OCI-LY1 (cell line): ENCODE results near the gene EPN3.
A peak's percentile ranks its signal among the peaks of the same experiment; 100 is the strongest.

Experiments
- H2AFZ ChIP-seq: fragments of 200-600 bp; sonication (generic), shearing (Covaris generic); 2 replicates; pipeline ENCODE4 v1.6.0; 2014; ENCODE audit warnings: antibody characterized with exemption, mild to moderate bottlenecking, low read length
- H3F3A ChIP-seq: fragments of 200-600 bp; sonication (generic), shearing (Covaris generic); 2 replicates; pipeline ENCODE4 v1.6.0; 2014; ENCODE audit warnings: mild to moderate bottlenecking, antibody characterized with exemption, low read length, moderate library complexity; ENCODE audit not compliant: insufficient read depth
- H3K27ac ChIP-seq: fragments of 200-600 bp; sonication (generic); 2 replicates; pipeline ENCODE4 v1.5.1; 2014; ENCODE audit warnings: low read length, mixed run types, mild to moderate bottlenecking, low read depth; ENCODE audit not compliant: poor library complexity, severe bottlenecking
- H3K27me3 ChIP-seq: fragments of 200-600 bp; sonication (generic); 2 replicates; pipeline ENCODE4 v1.6.0; 2014; ENCODE audit warnings: antibody characterized with exemption, mild to moderate bottlenecking, low read length, moderate library complexity; ENCODE audit not compliant: insufficient read depth
- H3K36me3 ChIP-seq: fragments of 200-600 bp; sonication (generic); 2 replicates; pipeline ENCODE4 v1.6.1; 2014; ENCODE audit warnings: mild to moderate bottlenecking, antibody characterized with exemption, low read length, moderate library complexity, mixed read lengths; ENCODE audit not compliant: insufficient read depth
- H3K4me1 ChIP-seq: fragments of 200-600 bp; sonication (generic); 2 replicates; pipeline ENCODE4 v1.5.1; 2014; ENCODE audit warnings: mild to moderate bottlenecking, low read length, moderate library complexity; ENCODE audit not compliant: insufficient read depth, severe bottlenecking
- H3K4me2 ChIP-seq: fragments of 200-600 bp; sonication (generic), shearing (Covaris generic); 2 replicates; pipeline ENCODE4 v1.6.1; 2014; ENCODE audit warnings: low read length
- H3K4me3 ChIP-seq: fragments of 200-600 bp; sonication (generic); 2 replicates; pipeline ENCODE4 v1.5.1; 2014; ENCODE audit warnings: low read length, low read depth, mild to moderate bottlenecking, mixed read lengths; ENCODE audit not compliant: poor library complexity, severe bottlenecking
- H3K79me2 ChIP-seq: fragments of 200-600 bp; shearing (Covaris generic); 2 replicates; pipeline ENCODE4 v1.6.1; 2016; ENCODE audit warnings: mixed run types, low read length, mixed read lengths; ENCODE audit not compliant: insufficient read depth
- H3K9ac ChIP-seq: fragments of 200-600 bp; sonication (generic), shearing (Covaris generic); 2 replicates; pipeline ENCODE4 v1.6.1; 2014; ENCODE audit warnings: mild to moderate bottlenecking, low read length, mixed read lengths
- H3K9me2 ChIP-seq: fragments of 200-600 bp; sonication (generic), shearing (Covaris generic); 2 replicates; pipeline ENCODE4 v1.6.1; 2014; ENCODE audit warnings: low read depth, mild to moderate bottlenecking, low read length, mixed read lengths
- H3K9me3 ChIP-seq: fragments of 200-600 bp; shearing (Covaris generic); 2 replicates; pipeline ENCODE4 v1.6.1; 2014; ENCODE audit warnings: low read length, mixed read lengths
- H4K20me1 ChIP-seq: fragments of 200-600 bp; sonication (generic), shearing (Covaris generic); 2 replicates; pipeline ENCODE4 v1.6.0; 2016; ENCODE audit warnings: mild to moderate bottlenecking, low read length; ENCODE audit not compliant: insufficient read depth
- EZH2 ChIP-seq: fragments of 200-600 bp; sonication (generic), shearing (Covaris generic); IDR thresholded peaks from 2 replicates; pipeline ENCODE4 v1.8.0; 2017; ENCODE audit warnings: borderline replicate concordance, mixed run types, mild to moderate bottlenecking, antibody characterized with exemption, low read length, moderate library complexity, mixed read lengths
- TF ChIP-seq, protein P1 (sequence below): fragments of 200-600 bp; sonication (generic), shearing (Covaris generic); IDR thresholded peaks from 2 replicates; pipeline ENCODE4 v1.5.1; 2017; ENCODE audit warnings: mild to moderate bottlenecking, antibody characterized with exemption, low read length, moderate library complexity, mixed read lengths

EPN3 gene

DNA sequence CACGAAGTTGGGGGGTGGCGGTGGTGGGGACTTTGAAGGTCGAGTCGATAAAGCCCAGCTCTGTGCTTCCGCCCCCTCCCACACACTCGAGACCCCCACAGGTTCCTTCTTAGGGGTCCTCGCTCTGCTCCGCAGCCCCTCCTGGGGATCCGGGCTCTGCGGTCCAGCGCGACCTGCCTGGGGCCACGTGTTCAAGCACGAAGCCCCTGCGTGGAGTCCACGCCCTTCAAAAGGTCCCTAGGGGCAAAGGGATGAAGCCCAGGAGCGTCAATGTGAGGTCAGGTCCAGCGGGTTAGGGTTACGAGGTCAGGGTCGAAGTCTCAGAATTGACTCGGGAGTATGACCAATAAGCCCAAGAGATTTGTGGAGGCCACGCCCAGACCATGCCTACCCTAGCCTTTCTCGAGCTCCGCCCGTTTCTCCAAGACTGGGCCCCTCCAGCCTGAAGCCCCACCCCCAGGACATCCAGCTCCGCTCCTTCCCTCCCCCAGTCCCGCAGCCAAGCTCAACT, 27.2 kb downstream of the EPN3 start:
- no peak overlapping the region for H2AFZ ChIP-seq
- H3K9me2 ChIP-seq, result no peaks in the 10 kb centered on the region
- H3K27ac ChIP-seq, result no peak overlapping the region
- no peaks in the 10 kb centered on the region; the same call in 1 of the 2 replicates for H3K27me3 ChIP-seq
- H3K9me3 ChIP-seq, result no peaks in the 10 kb centered on the region
- no peak overlapping the region for H3K4me3 ChIP-seq
- TF ChIP-seq EZH2, result no peak
- TF ChIP-seq, protein P1, sequence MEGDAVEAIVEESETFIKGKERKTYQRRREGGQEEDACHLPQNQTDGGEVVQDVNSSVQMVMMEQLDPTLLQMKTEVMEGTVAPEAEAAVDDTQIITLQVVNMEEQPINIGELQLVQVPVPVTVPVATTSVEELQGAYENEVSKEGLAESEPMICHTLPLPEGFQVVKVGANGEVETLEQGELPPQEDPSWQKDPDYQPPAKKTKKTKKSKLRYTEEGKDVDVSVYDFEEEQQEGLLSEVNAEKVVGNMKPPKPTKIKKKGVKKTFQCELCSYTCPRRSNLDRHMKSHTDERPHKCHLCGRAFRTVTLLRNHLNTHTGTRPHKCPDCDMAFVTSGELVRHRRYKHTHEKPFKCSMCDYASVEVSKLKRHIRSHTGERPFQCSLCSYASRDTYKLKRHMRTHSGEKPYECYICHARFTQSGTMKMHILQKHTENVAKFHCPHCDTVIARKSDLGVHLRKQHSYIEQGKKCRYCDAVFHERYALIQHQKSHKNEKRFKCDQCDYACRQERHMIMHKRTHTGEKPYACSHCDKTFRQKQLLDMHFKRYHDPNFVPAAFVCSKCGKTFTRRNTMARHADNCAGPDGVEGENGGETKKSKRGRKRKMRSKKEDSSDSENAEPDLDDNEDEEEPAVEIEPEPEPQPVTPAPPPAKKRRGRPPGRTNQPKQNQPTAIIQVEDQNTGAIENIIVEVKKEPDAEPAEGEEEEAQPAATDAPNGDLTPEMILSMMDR, result no peak
- H3K79me2 ChIP-seq, result no peaks in the 10 kb centered on the region
- H4K20me1 ChIP-seq, result no peaks in the 10 kb centered on the region
- no peaks in the 10 kb centered on the region for H3F3A ChIP-seq
- H3K9ac ChIP-seq, result no peak overlapping the region
- 0 out of 2 replicates have a peak overlapping the region, but pooled peaks have one; percentile 37 for H3K4me2 ChIP-seq
- peaks cover 10% of the 10 kb centered on the region for H3K4me1 ChIP-seq
- no peaks in the 10 kb centered on the region for H3K36me3 ChIP-seq

DNA sequence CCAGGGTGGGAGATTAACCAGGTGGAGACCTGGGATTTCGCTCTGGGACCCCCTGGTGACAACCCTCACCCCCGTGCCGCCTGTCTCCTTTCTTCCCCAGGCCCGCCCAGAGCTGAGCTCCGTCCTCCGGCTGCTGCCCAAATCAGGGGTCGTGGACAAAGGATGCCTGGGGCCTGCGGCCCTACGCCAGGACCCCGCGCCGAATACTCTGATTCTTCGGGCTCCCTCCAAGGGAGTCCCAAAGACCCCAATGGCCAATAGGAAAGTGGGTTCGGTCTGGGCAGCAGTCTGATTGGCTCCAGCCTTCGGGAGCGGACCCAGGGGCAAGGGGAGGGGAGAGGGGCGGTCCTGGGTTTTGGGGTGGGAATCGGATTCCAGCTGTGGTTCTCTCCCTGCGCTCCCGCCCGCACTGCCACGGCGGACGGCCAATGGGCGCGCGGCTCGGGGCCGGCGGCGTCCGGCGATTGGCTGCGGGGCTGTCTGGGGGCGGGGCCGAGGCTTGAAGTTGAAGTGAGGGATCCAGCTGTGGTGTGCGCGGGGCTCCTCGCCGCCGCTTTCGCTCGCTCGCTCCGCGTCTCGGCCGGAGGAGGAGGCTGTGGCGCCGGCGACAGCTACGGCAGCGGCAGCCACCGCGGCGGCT, 27.8 kb downstream of the EPN3 start, which contains the start of gene CACNA1G:
TSS of gene CACNA1G (plus strand) at position 531 of the 640 bp plus-strand sequence. CDS start 745 bp downstream, outside the sequence.
- Histone ChIP-seq H3K9ac (no peak within 1 kb of the TSS), H3K4me3 (peak within 1 kb of the TSS; percentile 26), H3K4me2 (peak within 1 kb of the TSS; percentile 37), H3F3A (no peaks in the 10 kb centered on the region), H2AFZ (no peak within 1 kb of the TSS), H3K36me3 (no peaks in the 10 kb centered on the region), H3K4me1 (peaks cover 10% of the 10 kb centered on the region), H3K9me3 (no peaks in the 10 kb centered on the region), H3K27ac (no peak within 1 kb of the TSS), H4K20me1 (no peaks in the 10 kb centered on the region), H3K27me3 (no peaks in the 10 kb centered on the region; the same call in 1 of the 2 replicates), H3K9me2 (no peaks in the 10 kb centered on the region), H3K79me2 (no peaks in the 10 kb centered on the region)
- TF ChIP-seq, protein P1, result no peak
- no peak for TF ChIP-seq EZH2

DNA sequence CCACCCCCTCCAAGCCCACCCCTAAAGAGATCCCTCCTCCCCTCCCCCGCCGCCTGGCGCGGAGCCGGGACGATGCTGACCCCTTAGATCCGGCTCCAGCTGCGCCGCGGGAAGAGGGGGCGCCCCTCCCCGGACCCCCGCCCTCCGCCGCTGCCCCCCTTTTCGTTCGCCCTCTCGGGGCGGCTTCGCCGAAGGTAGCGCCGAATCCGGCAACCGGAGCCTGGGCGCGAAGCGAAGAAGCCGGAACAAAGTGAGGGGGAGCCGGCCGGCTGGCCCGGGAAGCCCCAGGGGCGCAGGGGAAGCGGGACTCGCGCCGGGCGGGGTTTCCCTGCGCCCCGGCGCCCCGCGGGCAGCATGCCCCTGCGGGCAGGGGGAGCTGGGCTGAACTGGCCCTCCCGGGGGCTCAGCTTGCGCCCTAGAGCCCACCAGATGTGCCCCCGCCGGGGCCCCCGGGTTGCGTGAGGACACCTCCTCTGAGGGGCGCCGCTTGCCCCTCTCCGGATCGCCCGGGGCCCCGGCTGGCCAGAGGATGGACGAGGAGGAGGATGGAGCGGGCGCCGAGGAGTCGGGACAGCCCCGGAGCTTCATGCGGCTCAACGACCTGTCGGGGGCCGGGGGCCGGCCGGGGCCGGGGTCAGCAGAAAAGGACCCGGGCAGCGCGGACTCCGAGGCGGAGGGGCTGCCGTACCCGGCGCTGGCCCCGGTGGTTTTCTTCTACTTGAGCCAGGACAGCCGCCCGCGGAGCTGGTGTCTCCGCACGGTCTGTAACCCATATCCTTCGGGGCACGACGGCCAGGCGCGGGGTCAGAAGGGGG, 28.6 kb downstream of the EPN3 start:
- Histone ChIP-seq H3K4me2 (peak overlapping the region; percentile 37), H3F3A (no peaks in the 10 kb centered on the region), H3K27me3 (no peaks in the 10 kb centered on the region; the same call in 1 of the 2 replicates), H3K79me2 (no peaks in the 10 kb centered on the region), H3K9ac (no peak overlapping the region), H3K9me3 (no peaks in the 10 kb centered on the region), H3K4me1 (peaks cover 10% of the 10 kb centered on the region), H3K27ac (no peak overlapping the region), H2AFZ (no peak overlapping the region), H3K4me3 (peak overlapping the region; percentile 26), H3K36me3 (no peaks in the 10 kb centered on the region), H4K20me1 (no peaks in the 10 kb centered on the region), H3K9me2 (no peaks in the 10 kb centered on the region)
- no peak for TF ChIP-seq EZH2
- TF ChIP-seq, protein P1, result no peak
